Activated naive CD8-positive, alpha-beta T cell treated with anti-CD3 and anti-CD28 coated beads, Interleukin-2, amount 10 ng/mL, durations not matched to agents 7 days and 5 days (primary cell): ENCODE measurements around the gene DARS1. TPM values are rescaled to one million over a fixed set of nuclear protein-coding genes. Genes with fewer than 3 reads are reported as not detected.

Source experiments
- ATAC-seq: fragments of 150-1000 bp; cut with Tn5 transposase; one replicate; pipeline ENCODE4 v1.10.0; 2021; ENCODE audit warnings: low read depth, moderate library complexity
- POLR2A ChIA-PET: fragments of 350-600 bp; sonication (Branson Sonifier 250); formaldehyde crosslinking; loops from one replicate; lab custom pipeline; 2021; ENCODE audit warnings: antibody characterized with exemption; lab: Charles Lee
- DNase-seq: peaks from one replicate; pipeline ENCODE4 v3.0.0; 2021
- H3K27ac Mint-ChIP-seq: one replicate; pipeline ENCODE4 v1.8.0; 2022; ENCODE audit warnings: mild to moderate bottlenecking, mixed read lengths
- H3K27me3 Mint-ChIP-seq: one replicate; pipeline ENCODE4 v1.8.0; 2022; ENCODE audit warnings: mild to moderate bottlenecking, moderate library complexity, mixed read lengths
- H3K36me3 Mint-ChIP-seq: one replicate; pipeline ENCODE4 v1.8.0; 2021; ENCODE audit warnings: mild to moderate bottlenecking, mixed read lengths
- H3K4me1 Mint-ChIP-seq: one replicate; pipeline ENCODE4 v1.8.0; 2021; ENCODE audit warnings: mixed read lengths
- H3K4me3 Mint-ChIP-seq: one replicate; pipeline ENCODE4 v1.8.0; 2022; ENCODE audit warnings: mild to moderate bottlenecking, moderate library complexity, mixed read lengths
- H3K9me3 Mint-ChIP-seq: one replicate; pipeline ENCODE4 v1.8.0; 2021; ENCODE audit warnings: mixed read lengths
- total RNA-seq, 2 experiments: library from RNA; stranded (reverse); gene quantifications; one replicate each; pipeline ENCODE4 v1.2.3, GENCODE V29; 2021

DARS1 gene
- total RNA-seq, 2 experiments from 2014 or later = 117 to 118 TPM

GRCh38 chr2:136023416-136023815, 38.0 kb upstream of the DARS1 start:
- ATAC-seq (no peak), DNase-seq (no peak)
- peaks cover 2% of the 10 kb centered on the region for H3K9me3 Mint-ChIP-seq
- no peak overlapping the region for H3K4me3 Mint-ChIP-seq
- H3K27me3 Mint-ChIP-seq = peaks cover 7% of the 10 kb centered on the region
- H3K36me3 Mint-ChIP-seq = peaks cover 2% of the 10 kb centered on the region
- peaks cover 5% of the 10 kb centered on the region for H3K4me1 Mint-ChIP-seq
- H3K27ac Mint-ChIP-seq = no peak overlapping the region
- POLR2A ChIA-PET = no interaction called here

GRCh38 chr2:136022396-136023146, 37.1 kb upstream of the DARS1 start:
- H3K27me3 Mint-ChIP-seq = peaks cover 7% of the 10 kb centered on the region
- peaks cover 5% of the 10 kb centered on the region for H3K4me1 Mint-ChIP-seq

GRCh38 chr2:136021976-136022375, 36.5 kb upstream of the DARS1 start:
- DNase-seq = no peak
- Mint-ChIP-seq H3K4me3 (no peak overlapping the region), H3K27me3 (peaks cover 7% of the 10 kb centered on the region), H3K9me3 (peaks cover 2% of the 10 kb centered on the region), H3K36me3 (peaks cover 2% of the 10 kb centered on the region), H3K27ac (no peak overlapping the region), H3K4me1 (peaks cover 5% of the 10 kb centered on the region)
- POLR2A ChIA-PET = no interaction called here
- ATAC-seq = no peak

More at GRCh38 chr2:136022396-136023146, 37.1 kb upstream of the DARS1 start:
- Mint-ChIP-seq H3K27ac (peak overlapping the region; percentile 1), H3K9me3 (peaks cover 2% of the 10 kb centered on the region), H3K36me3 (peaks cover 2% of the 10 kb centered on the region), H3K4me3 (no peak overlapping the region)
- DNase-seq (no peak), ATAC-seq (no peak)
- POLR2A ChIA-PET = no interaction called here

GRCh38 chr2:136021406-136021805, 36.0 kb upstream of the DARS1 start:
- H3K36me3 Mint-ChIP-seq = peaks cover 2% of the 10 kb centered on the region
- peaks cover 7% of the 10 kb centered on the region for H3K27me3 Mint-ChIP-seq
- no peak overlapping the region for H3K27ac Mint-ChIP-seq
- POLR2A ChIA-PET = interaction anchor here (1.2 kb wide), 1 partner anchor 10 kb away, joined by 3 read pairs; no protein-coding TSS in a partner anchor
- peaks cover 2% of the 10 kb centered on the region for H3K9me3 Mint-ChIP-seq
- DNase-seq (no peak), ATAC-seq (no peak)
- H3K4me1 Mint-ChIP-seq = peaks cover 5% of the 10 kb centered on the region
- no peak overlapping the region for H3K4me3 Mint-ChIP-seq

GRCh38 chr2:136020831-136021230, 35.4 kb upstream of the DARS1 start:
- DNase-seq (no peak), ATAC-seq (no peak)
- H3K27me3 Mint-ChIP-seq = peaks cover 7% of the 10 kb centered on the region
- peaks cover 4% of the 10 kb centered on the region for H3K36me3 Mint-ChIP-seq
- no peak overlapping the region for H3K4me3 Mint-ChIP-seq
- POLR2A ChIA-PET = interaction anchor here (1.2 kb wide), 1 partner anchor 10 kb away, joined by 3 read pairs; no protein-coding TSS in a partner anchor
- H3K9me3 Mint-ChIP-seq = peaks cover 2% of the 10 kb centered on the region
- peaks cover 5% of the 10 kb centered on the region for H3K4me1 Mint-ChIP-seq
- no peak overlapping the region for H3K27ac Mint-ChIP-seq

GRCh38 chr2:136019825-136020224, 34.4 kb upstream of the DARS1 start:
- Mint-ChIP-seq H3K27ac (no peak overlapping the region), H3K36me3 (peaks cover 11% of the 10 kb centered on the region), H3K4me3 (no peak overlapping the region), H3K9me3 (peaks cover 8% of the 10 kb centered on the region), H3K4me1 (peaks cover 9% of the 10 kb centered on the region), H3K27me3 (peaks cover 7% of the 10 kb centered on the region)
- POLR2A ChIA-PET = interaction anchor here (1.0 kb wide), 1 partner anchor 23 kb away, joined by 3 read pairs; no protein-coding TSS in a partner anchor
- ATAC-seq (no peak), DNase-seq (no peak)

GRCh38 chr2:136019306-136019705, 33.9 kb upstream of the DARS1 start:
- Mint-ChIP-seq H3K36me3 (peaks cover 15% of the 10 kb centered on the region), H3K9me3 (peaks cover 9% of the 10 kb centered on the region), H3K4me1 (peaks cover 9% of the 10 kb centered on the region), H3K4me3 (no peak overlapping the region), H3K27me3 (peaks cover 7% of the 10 kb centered on the region), H3K27ac (no peak overlapping the region)
- DNase-seq = no peak
- POLR2A ChIA-PET = interaction anchor here (1.0 kb wide), 1 partner anchor 22 kb away, joined by 3 read pairs; no protein-coding TSS in a partner anchor
- no peak for ATAC-seq

- DNase-seq (no peak), ATAC-seq (no peak)
Measured at GRCh38 chr2:136017786-136018185, 32.4 kb upstream of the DARS1 start.

GRCh38 chr2:136016836-136017235, 31.4 kb upstream of the DARS1 start:
- H3K36me3 Mint-ChIP-seq = peaks cover 15% of the 10 kb centered on the region
- H3K27ac Mint-ChIP-seq = no peak overlapping the region
- no peak overlapping the region for H3K4me3 Mint-ChIP-seq
- no peak for ATAC-seq
- no peak for DNase-seq
- peaks cover 8% of the 10 kb centered on the region for H3K9me3 Mint-ChIP-seq
- peaks cover 4% of the 10 kb centered on the region for H3K27me3 Mint-ChIP-seq
- POLR2A ChIA-PET = no interaction called here
- peaks cover 11% of the 10 kb centered on the region for H3K4me1 Mint-ChIP-seq

More at GRCh38 chr2:136017786-136018185, 32.4 kb upstream of the DARS1 start:
- Mint-ChIP-seq H3K4me1 (peaks cover 12% of the 10 kb centered on the region), H3K36me3 (peaks cover 15% of the 10 kb centered on the region), H3K27me3 (peaks cover 6% of the 10 kb centered on the region), H3K4me3 (no peak overlapping the region), H3K9me3 (peaks cover 8% of the 10 kb centered on the region), H3K27ac (no peak overlapping the region)
- POLR2A ChIA-PET = no interaction called here

GRCh38 chr2:136016427-136016826, 31.0 kb upstream of the DARS1 start:
- Mint-ChIP-seq H3K9me3 (peaks cover 8% of the 10 kb centered on the region), H3K27me3 (peaks cover 4% of the 10 kb centered on the region), H3K27ac (no peak overlapping the region), H3K36me3 (peaks cover 15% of the 10 kb centered on the region), H3K4me1 (peaks cover 11% of the 10 kb centered on the region), H3K4me3 (no peak overlapping the region)
- no peak for DNase-seq
- no peak for ATAC-seq
- POLR2A ChIA-PET = no interaction called here

- POLR2A ChIA-PET = interaction anchor here (0.7 to 1.0 kb wide), 2 partner anchors 34 to 44 kb away, joined by 3 to 6 read pairs; no protein-coding TSS in a partner anchor
- peaks cover 8% of the 10 kb centered on the region for H3K9me3 Mint-ChIP-seq
- H3K4me3 Mint-ChIP-seq = no peak overlapping the region
- peaks cover 15% of the 10 kb centered on the region for H3K36me3 Mint-ChIP-seq
- H3K27ac Mint-ChIP-seq = no peak overlapping the region
- DNase-seq = no peak
- peaks cover 4% of the 10 kb centered on the region for H3K27me3 Mint-ChIP-seq
- ATAC-seq = no peak
- H3K4me1 Mint-ChIP-seq = peaks cover 11% of the 10 kb centered on the region
Measured at GRCh38 chr2:136015699-136016098, 30.3 kb upstream of the DARS1 start.

- Mint-ChIP-seq H3K4me1 (peaks cover 11% of the 10 kb centered on the region), H3K27ac (no peak overlapping the region), H3K27me3 (peaks cover 3% of the 10 kb centered on the region), H3K36me3 (peaks cover 15% of the 10 kb centered on the region), H3K4me3 (no peak overlapping the region), H3K9me3 (peaks cover 8% of the 10 kb centered on the region)
- ATAC-seq (no peak), DNase-seq (no peak)
- POLR2A ChIA-PET = no interaction called here
Measured at GRCh38 chr2:136014411-136014810, 29.0 kb upstream of the DARS1 start.

- DNase-seq = no peak
- Mint-ChIP-seq H3K27me3 (no peaks in the 10 kb centered on the region), H3K27ac (no peak overlapping the region), H3K4me3 (no peak overlapping the region), H3K4me1 (peaks cover 12% of the 10 kb centered on the region), H3K9me3 (peaks cover 8% of the 10 kb centered on the region), H3K36me3 (peaks cover 15% of the 10 kb centered on the region)
- no peak for ATAC-seq
- POLR2A ChIA-PET = no interaction called here
Measured at GRCh38 chr2:136013955-136014354, 28.5 kb upstream of the DARS1 start.
